Ishikawa (cell line): ENCODE data around the gene AKNAD1.

Experiments used
- CEBPB ChIP-seq: IDR thresholded peaks from 2 replicates; pipeline ENCODE4 v1.6.1; 2012
- CREB1 ChIP-seq: IDR thresholded peaks from 2 replicates; pipeline ENCODE4 v1.6.1; 2012; ENCODE audit warnings: low read depth
- EGR1 ChIP-seq: IDR thresholded peaks from 2 replicates; pipeline ENCODE4 v1.6.1; 2012
- EP300 ChIP-seq: IDR thresholded peaks from 2 replicates; pipeline ENCODE4 v1.6.1; 2012; ENCODE audit warnings: borderline replicate concordance
- FOXM1 ChIP-seq: IDR thresholded peaks from 2 replicates; pipeline ENCODE4 v1.6.1; 2012; ENCODE audit warnings: low read depth, borderline replicate concordance
- MAX ChIP-seq: IDR thresholded peaks from 2 replicates; pipeline ENCODE4 v1.6.1; 2012
- NFIC ChIP-seq: IDR thresholded peaks from 2 replicates; pipeline ENCODE4 v1.6.1; 2012
- RAD21 ChIP-seq: IDR thresholded peaks from 2 replicates; pipeline ENCODE4 v1.6.1; 2012; ENCODE audit warnings: low read depth
- REST ChIP-seq: IDR thresholded peaks from 2 replicates; pipeline ENCODE4 v1.6.1; 2012; ENCODE audit warnings: low read depth, mild to moderate bottlenecking
- TAF1 ChIP-seq: IDR thresholded peaks from 2 replicates; pipeline ENCODE4 v1.6.1; 2012; ENCODE audit warnings: low read depth, mild to moderate bottlenecking
- TCF12 ChIP-seq: IDR thresholded peaks from 2 replicates; pipeline ENCODE4 v1.6.1; 2012; ENCODE audit warnings: low read depth
- TEAD4 ChIP-seq: IDR thresholded peaks from 2 replicates; pipeline ENCODE4 v1.6.1; 2012
- USF1 ChIP-seq: IDR thresholded peaks from 2 replicates; pipeline ENCODE4 v1.6.1; 2012
- YY1 ChIP-seq: IDR thresholded peaks from 2 replicates; pipeline ENCODE4 v1.6.1; 2012; ENCODE audit warnings: low read depth
- ZBTB7A ChIP-seq: IDR thresholded peaks from 2 replicates; pipeline ENCODE4 v1.6.1; 2012; ENCODE audit warnings: low read depth

AKNAD1 gene

GRCh38 chr1:108856994-108857393 lies at the start of gene AKNAD1:
Gene AKNAD1 (minus strand): TSS chr1:108857094. CDS start chr1:108852664, 4,430 bp downstream.
- no peak for TF ChIP-seq CREB1
- no peak for TF ChIP-seq FOXM1
- TF ChIP-seq TEAD4, result no peak
- no peak for TF ChIP-seq NFIC
- TF ChIP-seq ZBTB7A, result no peak
- TF ChIP-seq USF1, result no peak
- no peak for TF ChIP-seq TCF12
- TF ChIP-seq MAX, result no peak

GRCh38 chr1:108901106-108901505 lies 44.2 kb upstream of the AKNAD1 start:
- TF ChIP-seq RAD21 (no peak), TAF1 (no peak), TEAD4 (no peak)

GRCh38 chr1:108897865-108898720 lies 41.2 kb upstream of the AKNAD1 start:
- no peak for TF ChIP-seq TCF12
- TF ChIP-seq RAD21, result peak; percentile 81
- no peak for TF ChIP-seq FOXM1
- no peak for TF ChIP-seq REST

GRCh38 chr1:108896146-108897145 lies 39.6 kb upstream of the AKNAD1 start:
- TF ChIP-seq TCF12 (no peak), TAF1 (no peak)

GRCh38 chr1:108893141-108893530 lies 36.2 kb upstream of the AKNAD1 start:
- TF ChIP-seq NFIC (peak; percentile 24; the same call in 1 of the 2 replicates), RAD21 (no peak), YY1 (0 out of 2 replicates have a peak, but pooled peaks have one; percentile 17), FOXM1 (no peak), EP300 (0 out of 2 replicates have a peak, but pooled peaks have one; percentile 24)

- TF ChIP-seq FOXM1 (no peak), EP300 (no peak), EGR1 (no peak), USF1 (no peak), YY1 (no peak), TEAD4 (no peak), CEBPB (no peak), ZBTB7A (no peak), REST (no peak), TCF12 (no peak), RAD21 (no peak), TAF1 (no peak), MAX (no peak), CREB1 (no peak), NFIC (no peak)
These were observed 35.7 kb upstream of the AKNAD1 start for GRCh38 chr1:108892356-108893140.
